ENCODE results near the gene ZNF483. TPM values are rescaled to one million over a fixed set of nuclear protein-coding genes. Genes with fewer than 3 reads are reported as not detected.

ZNF483 gene
- total and polyA plus RNA-seq, 2 donors from 2014 or later: 0.43 to 14.5 TPM

DNA sequence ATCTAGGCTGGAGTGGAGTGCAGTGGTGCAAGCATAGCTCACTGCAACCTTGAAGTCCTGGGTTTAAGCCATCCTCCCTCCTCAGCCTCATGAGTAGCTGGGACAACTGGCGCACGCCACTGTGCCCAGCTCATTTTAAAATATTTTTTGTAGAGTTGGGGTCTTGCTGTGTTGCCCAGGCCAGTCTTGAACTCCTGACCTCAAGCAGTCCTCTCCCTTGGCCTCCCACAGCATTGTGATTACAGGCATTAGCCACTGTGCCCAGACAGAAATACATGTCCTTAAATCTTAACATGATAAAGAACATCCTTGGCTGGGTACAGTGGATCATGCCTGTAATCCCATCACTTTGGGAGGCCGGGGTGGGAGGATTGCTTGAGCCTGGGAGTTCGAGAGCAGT lies 6.7 kb downstream of the ZNF483 start:
- TF ChIP-seq CTCF (IDR thresholded peaks at IDR 0.05; ENCODE audit: borderline replicate concordance, extremely low read depth, insufficient read depth): no peak
- no peak overlapping the region for H3K4me3 ChIP-seq (ENCODE audit: low read length in 3 of 3)
- H3K9ac ChIP-seq (ENCODE audit: low read length in 3 of 3): no peak overlapping the region
- no peak overlapping the region for H3K27ac ChIP-seq (ENCODE audit: low read depth in 2 of 2, low read length in 2 of 2)
- peaks cover under 1 to 10% (median 2%) of the 10 kb centered on the region in 3 donors for H3K36me3 ChIP-seq (ENCODE audit: control insufficient read depth in 2 of 3, insufficient read depth in 3 of 3, low read length in 3 of 3)
- no peak for FAIRE-seq
- no peaks in the 10 kb centered on the region for H3K27me3 ChIP-seq (ENCODE audit: control insufficient read depth, insufficient read depth, low read length)
- no peaks in the 10 kb centered on the region for H3K4me1 ChIP-seq (ENCODE audit: control insufficient read depth in 2 of 3, insufficient read depth in 2 of 3, low read depth in 1 of 3, low read length in 3 of 3)
- no peak for DNase-seq
- intact Hi-C loops (cut with DNase I): no loop called here
- H3K9me3 ChIP-seq (ENCODE audit: control insufficient read depth in 2 of 3, insufficient read depth in 1 of 3, low read length in 3 of 3): peaks cover 0 to 16% (median 6%) of the 10 kb centered on the region in 3 donors

DNA sequence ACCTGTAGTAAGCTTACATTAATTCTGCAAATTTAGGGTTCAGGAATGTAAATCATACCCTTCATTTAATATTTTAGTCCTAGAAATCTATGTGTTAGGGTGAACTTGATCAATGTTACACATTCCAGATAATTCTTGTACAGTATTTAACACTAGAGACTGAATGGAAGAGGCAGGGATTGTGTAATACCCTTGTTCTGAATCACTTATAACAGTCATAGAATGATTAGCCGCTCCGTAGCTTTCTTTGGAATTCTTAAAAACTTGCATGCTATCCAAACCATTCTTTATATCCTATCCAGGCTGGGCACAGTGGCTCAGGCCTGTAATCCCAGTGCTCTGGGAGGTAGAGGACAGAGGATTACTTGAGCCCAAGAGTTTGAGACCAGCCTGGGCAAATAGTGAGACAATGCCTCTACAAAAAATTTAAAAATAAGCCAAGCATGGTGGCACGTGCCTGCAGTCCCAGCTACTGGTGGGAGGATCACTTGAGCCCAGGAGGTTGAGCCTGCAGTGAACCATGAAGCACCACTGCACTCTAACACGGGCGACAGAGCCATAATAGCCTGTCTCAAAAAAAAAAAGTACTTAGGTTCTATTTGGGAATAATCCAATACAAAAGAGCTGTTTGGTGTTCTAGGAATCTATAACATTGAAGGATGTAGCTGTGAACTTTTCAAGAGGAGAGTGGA lies 8.3 kb downstream of the ZNF483 start:
- peak in 3 of 5 donors; percentile 17 to 39 (median 30) for DNase-seq
- peaks cover 0 to 18% (median 10%) of the 10 kb centered on the region in 3 donors for H3K9me3 ChIP-seq (ENCODE audit: control insufficient read depth in 2 of 3, insufficient read depth in 1 of 3, low read length in 3 of 3)
- no peak for FAIRE-seq

GRCh38 chr9:111542497-111543254 lies 17.7 kb downstream of the ZNF483 start:
- Histone ChIP-seq H3K4me1 (ENCODE audit: control insufficient read depth in 2 of 3, insufficient read depth in 2 of 3, low read depth in 1 of 3, low read length in 3 of 3) (no peaks in the 10 kb centered on the region), H3K36me3 (ENCODE audit: control insufficient read depth in 2 of 3, insufficient read depth in 3 of 3, low read length in 3 of 3) (peaks cover 0 to 8% (median 8%) of the 10 kb centered on the region in 3 donors), H3K27me3 (ENCODE audit: control insufficient read depth, insufficient read depth, low read length) (no peaks in the 10 kb centered on the region), H3K4me3 (ENCODE audit: low read length in 3 of 3) (no peak overlapping the region), H3K27ac (ENCODE audit: low read depth in 2 of 2, low read length in 2 of 2) (no peak overlapping the region), H3K9me3 (ENCODE audit: control insufficient read depth in 2 of 3, insufficient read depth in 1 of 3, low read length in 3 of 3) (peaks cover 0 to 84% (median 34%) of the 10 kb centered on the region in 3 donors), H3K9ac (ENCODE audit: low read length in 3 of 3) (no peak overlapping the region)
- DNase-seq: no peak
- TF ChIP-seq CTCF (IDR thresholded peaks at IDR 0.05; ENCODE audit: borderline replicate concordance, extremely low read depth, insufficient read depth): no peak
- no peak for FAIRE-seq
- intact Hi-C loops (cut with DNase I): no loop called here

More for the DNA sequence above, 8.3 kb downstream of the ZNF483 start:
- no peak overlapping the region for H3K9ac ChIP-seq (ENCODE audit: low read length in 3 of 3)
- H3K27ac ChIP-seq (ENCODE audit: low read depth in 2 of 2, low read length in 2 of 2): no peak overlapping the region
- H3K36me3 ChIP-seq (ENCODE audit: control insufficient read depth in 2 of 3, insufficient read depth in 3 of 3, low read length in 3 of 3): peaks cover 2 to 17% (median 6%) of the 10 kb centered on the region in 3 donors
- H3K4me1 ChIP-seq (ENCODE audit: control insufficient read depth in 2 of 3, insufficient read depth in 2 of 3, low read depth in 1 of 3, low read length in 3 of 3): no peaks in the 10 kb centered on the region
- H3K4me3 ChIP-seq (ENCODE audit: low read length in 3 of 3): no peak overlapping the region
- H3K27me3 ChIP-seq (ENCODE audit: control insufficient read depth, insufficient read depth, low read length): no peaks in the 10 kb centered on the region
- intact Hi-C loops (cut with DNase I): no loop called here
- no peak for TF ChIP-seq CTCF (IDR thresholded peaks at IDR 0.05; ENCODE audit: borderline replicate concordance, extremely low read depth, insufficient read depth)

Data from kidney (tissue), 14 donors.